Immature natural killer cell (primary cell): ENCODE data around the gene PPP4R3B. TPM values are rescaled to one million over a fixed set of nuclear protein-coding genes. Genes with fewer than 3 reads are reported as not detected.

ENCODE experiments used
- DNase-seq, 3 donors: peaks; one replicate each; pipeline ENCODE4 v3.0.0; 2022; ENCODE audit warnings: mixed read lengths in 1 of 3
- H3K27ac Mint-ChIP-seq, 6 donors: one replicate each; pipeline ENCODE4 v1.8.0; 2020; ENCODE audit warnings: mixed read lengths in 6 of 6, mild to moderate bottlenecking in 5 of 6, inconsistent platforms in 4 of 6, moderate library complexity in 3 of 6
- H3K27me3 Mint-ChIP-seq, 3 donors: one replicate each; pipeline ENCODE4 v1.8.0; 2020 to 2021; ENCODE audit warnings: low read depth in 3 of 3, mild to moderate bottlenecking in 3 of 3, mixed read lengths in 3 of 3, moderate library complexity in 3 of 3, inconsistent platforms in 1 of 3
- H3K36me3 Mint-ChIP-seq, 3 donors: one replicate each; pipeline ENCODE4 v1.8.0; 2020; ENCODE audit warnings: mixed read lengths in 3 of 3, inconsistent platforms in 2 of 3, mild to moderate bottlenecking in 2 of 3
- H3K4me1 Mint-ChIP-seq, 2 donors: one replicate each; pipeline ENCODE4 v1.8.0; 2020; ENCODE audit warnings: inconsistent platforms in 2 of 2, mild to moderate bottlenecking in 2 of 2, mixed read lengths in 2 of 2, moderate library complexity in 1 of 2
- H3K4me3 Mint-ChIP-seq, 5 donors: one replicate each; pipeline ENCODE4 v1.8.0; 2020; ENCODE audit warnings: mild to moderate bottlenecking in 5 of 5, mixed read lengths in 5 of 5, inconsistent platforms in 3 of 5, moderate library complexity in 3 of 5
- H3K9me3 Mint-ChIP-seq, 6 donors: one replicate each; pipeline ENCODE4 v1.8.0; 2020; ENCODE audit warnings: mild to moderate bottlenecking in 6 of 6, mixed read lengths in 6 of 6, inconsistent platforms in 4 of 6, moderate library complexity in 3 of 6
- polyA plus RNA-seq, 3 donors: library from polyadenylated mRNA; unstranded; fragments of 300-500 nt; fragmentation: Illumina TruSeq; gene quantifications; one replicate each; pipeline ENCODE4 v1.2.3, GENCODE V29; 2021

Gene PPP4R3B
- polyA plus RNA-seq, 3 donors from 2014 or later, result 49.7 to 87.7 (median 58.3) TPM

- Mint-ChIP-seq H3K9me3 (no peaks in the 10 kb centered on the region), H3K36me3 (peaks cover 17 to 29% (median 24%) of the 10 kb centered on the region in 3 donors), H3K4me3 (no peak overlapping the region), H3K27ac (no peak overlapping the region), H3K4me1 (peaks cover 6 to 7% of the 10 kb centered on the region in 2 donors), H3K27me3 (peaks cover 0 to 2% (median 0%) of the 10 kb centered on the region in 3 donors)
- no peak for DNase-seq
Observed at GRCh38 chr2:55526174-55526573, 91.2 kb downstream of the PPP4R3B start.

GRCh38 chr2:55524884-55525437 lies 92.5 kb downstream of the PPP4R3B start:
- no peak for DNase-seq
- no peaks in the 10 kb centered on the region for H3K9me3 Mint-ChIP-seq
- no peak overlapping the region for H3K27ac Mint-ChIP-seq
- peaks cover 8 to 20% (median 15%) of the 10 kb centered on the region in 3 donors for H3K36me3 Mint-ChIP-seq
- H3K27me3 Mint-ChIP-seq, result peaks cover 1 to 8% (median 1%) of the 10 kb centered on the region in 3 donors
- peaks cover 9 to 11% of the 10 kb centered on the region in 2 donors for H3K4me1 Mint-ChIP-seq
- no peak overlapping the region for H3K4me3 Mint-ChIP-seq

- no peaks in the 10 kb centered on the region for H3K9me3 Mint-ChIP-seq
- peak overlapping the region; percentile 98 to 99 (median 98) for H3K27ac Mint-ChIP-seq
- peaks cover 7 to 17% (median 8%) of the 10 kb centered on the region in 3 donors for H3K27me3 Mint-ChIP-seq
- peaks cover 0 to 6% (median 0%) of the 10 kb centered on the region in 3 donors for H3K36me3 Mint-ChIP-seq
- peak in 2 of 3 donors; percentile 4 to 25 for DNase-seq
- H3K4me1 Mint-ChIP-seq, result peaks cover 24% of the 10 kb centered on the region in 2 donors
- peak overlapping the region; percentile 99 for H3K4me3 Mint-ChIP-seq
Observed at GRCh38 chr2:55519938-55520885, 97.2 kb downstream of the PPP4R3B start.

- peak overlapping the region; percentile 99 for H3K4me3 Mint-ChIP-seq
- H3K9me3 Mint-ChIP-seq, result no peaks in the 10 kb centered on the region
- DNase-seq, result no peak
- H3K27ac Mint-ChIP-seq, result peak overlapping the region; percentile 98 to 99 (median 98)
- peaks cover 7 to 17% (median 8%) of the 10 kb centered on the region in 3 donors for H3K27me3 Mint-ChIP-seq
- H3K36me3 Mint-ChIP-seq, result peaks cover 0 to 2% (median 0%) of the 10 kb centered on the region in 3 donors
- H3K4me1 Mint-ChIP-seq, result peaks cover 24% of the 10 kb centered on the region in 2 donors
Observed at GRCh38 chr2:55518841-55519165, 98.6 kb downstream of the PPP4R3B start.

- Mint-ChIP-seq H3K27ac (no peak overlapping the region), H3K4me3 (no peak overlapping the region), H3K9me3 (no peaks in the 10 kb centered on the region), H3K36me3 (no peaks in the 10 kb centered on the region), H3K4me1 (no peaks in the 10 kb centered on the region), H3K27me3 (no peaks in the 10 kb centered on the region)
- DNase-seq, result no peak
Observed at GRCh38 chr2:55511508-55512124, 105.8 kb downstream of the PPP4R3B start.

GRCh38 chr2:55502590-55503141 lies 114.8 kb downstream of the PPP4R3B start:
- H3K36me3 Mint-ChIP-seq, result no peaks in the 10 kb centered on the region
- no peaks in the 10 kb centered on the region for H3K9me3 Mint-ChIP-seq
- no peak overlapping the region for H3K4me3 Mint-ChIP-seq
- no peak for DNase-seq
- peaks cover 0 to 2% (median 0%) of the 10 kb centered on the region in 3 donors for H3K27me3 Mint-ChIP-seq
- no peak overlapping the region for H3K27ac Mint-ChIP-seq
- no peaks in the 10 kb centered on the region for H3K4me1 Mint-ChIP-seq

- no peaks in the 10 kb centered on the region for H3K36me3 Mint-ChIP-seq
- H3K4me3 Mint-ChIP-seq, result no peak overlapping the region
- peaks cover 0 to 2% (median 0%) of the 10 kb centered on the region in 3 donors for H3K27me3 Mint-ChIP-seq
- DNase-seq, result no peak
- no peak overlapping the region for H3K27ac Mint-ChIP-seq
- no peaks in the 10 kb centered on the region for H3K4me1 Mint-ChIP-seq
- peaks cover 0 to 2% (median 0%) of the 10 kb centered on the region in 6 donors for H3K9me3 Mint-ChIP-seq
Observed at GRCh38 chr2:55500025-55500424, 117.4 kb downstream of the PPP4R3B start.

GRCh38 chr2:55498582-55498981 lies 118.8 kb downstream of the PPP4R3B start:
- Mint-ChIP-seq H3K27ac (no peak overlapping the region), H3K9me3 (peaks cover 0 to 2% (median 0%) of the 10 kb centered on the region in 6 donors), H3K4me1 (no peaks in the 10 kb centered on the region), H3K36me3 (peaks cover 0 to 4% (median 0%) of the 10 kb centered on the region in 3 donors), H3K27me3 (peaks cover 0 to 2% (median 1%) of the 10 kb centered on the region in 3 donors), H3K4me3 (no peak overlapping the region)
- no peak for DNase-seq

Other genes with a start within 250 kb of the PPP4R3B start
- gene CCDC88A, start 197.8 kb downstream of the PPP4R3B start, polyA plus RNA-seq, result 1 to 10 TPM; 1.4 to 8.9 (median 2.0) TPM
- gene CFAP36, start 97.9 kb downstream of the PPP4R3B start, polyA plus RNA-seq, result 10 to 100 TPM in 2 of 3 donors, 1 to 10 TPM in 1; 8.5 to 13.1 (median 12.1) TPM
- gene PNPT1, start 76.2 kb upstream of the PPP4R3B start, polyA plus RNA-seq, result 10 to 100 TPM; 13.1 to 20.5 (median 19.6) TPM